ENCODE data around the gene ATG9B.

Gene ATG9B

GRCh38 chr7:150983893-150984368 lies 40.4 kb downstream of the ATG9B start:
- no peak for DNase-seq (ENCODE audit: low read depth in 1 of 2, low spot score in 1 of 2)

- no peak for DNase-seq (ENCODE audit: low read depth in 1 of 2, low spot score in 1 of 2)
Observed at GRCh38 chr7:150982351-150982750, 41.9 kb downstream of the ATG9B start.

GRCh38 chr7:150981644-150982043 lies 42.6 kb downstream of the ATG9B start:
- no peak for DNase-seq (ENCODE audit: low read depth in 1 of 2, low spot score in 1 of 2)

GRCh38 chr7:150980663-150981062 lies 43.6 kb downstream of the ATG9B start:
- DNase-seq (ENCODE audit: low read depth in 1 of 2, low spot score in 1 of 2): no peak

- DNase-seq (ENCODE audit: low read depth in 1 of 2, low spot score in 1 of 2): no peak
Observed at GRCh38 chr7:150979713-150980390, 44.4 kb downstream of the ATG9B start.

- DNase-seq (ENCODE audit: low read depth in 1 of 2, low spot score in 1 of 2): no peak
Observed at GRCh38 chr7:150978126-150978789, 46.0 kb downstream of the ATG9B start, which contains the start of gene KCNH2. KCNH2 (minus strand) TSS chr7:150978321; CDS start chr7:150977913, 408 bp downstream.

GRCh38 chr7:150977382-150978125 lies 46.7 kb downstream of the ATG9B start:
- no peak for DNase-seq (ENCODE audit: low read depth in 1 of 2, low spot score in 1 of 2)

GRCh38 chr7:150976529-150977381 lies 47.5 kb downstream of the ATG9B start:
- DNase-seq (ENCODE audit: low read depth in 1 of 2, low spot score in 1 of 2): no peak

GRCh38 chr7:150975536-150976319 lies 48.6 kb downstream of the ATG9B start:
- DNase-seq (ENCODE audit: low read depth in 1 of 2, low spot score in 1 of 2): no peak

- peak; percentile 54 to 63 for DNase-seq (ENCODE audit: low read depth in 1 of 2, low spot score in 1 of 2)
Observed at GRCh38 chr7:150974468-150975391, 49.6 kb downstream of the ATG9B start.

- DNase-seq (ENCODE audit: low read depth in 1 of 2, low spot score in 1 of 2): no peak
Observed at GRCh38 chr7:150973571-150974451, 50.5 kb downstream of the ATG9B start.

- DNase-seq (ENCODE audit: low read depth in 1 of 2, low spot score in 1 of 2): no peak
Observed at GRCh38 chr7:150972741-150973140, 51.6 kb downstream of the ATG9B start.

- no peak for DNase-seq (ENCODE audit: low read depth in 1 of 2, low spot score in 1 of 2)
Observed at GRCh38 chr7:150972023-150972468, 52.2 kb downstream of the ATG9B start.

- no peak for DNase-seq (ENCODE audit: low read depth in 1 of 2, low spot score in 1 of 2)
Observed at GRCh38 chr7:150971242-150972022, 52.9 kb downstream of the ATG9B start.

GRCh38 chr7:150970424-150970823 lies 53.9 kb downstream of the ATG9B start:
- DNase-seq (ENCODE audit: low read depth in 1 of 2, low spot score in 1 of 2): no peak

GRCh38 chr7:150969475-150969874 lies 54.8 kb downstream of the ATG9B start:
- no peak for DNase-seq (ENCODE audit: low read depth in 1 of 2, low spot score in 1 of 2)

GRCh38 chr7:150968734-150969372 lies 55.4 kb downstream of the ATG9B start:
- no peak for DNase-seq (ENCODE audit: low read depth in 1 of 2, low spot score in 1 of 2)
